Heart right ventricle (tissue), 16 donors: ENCODE data around the gene KCNT2. TPM values are rescaled to one million over a fixed set of nuclear protein-coding genes. Genes with fewer than 3 reads are reported as not detected.

Experiments used
- ATAC-seq, 8 donors: fragments of 200-7000 bp; cut with Tn5 transposase; one replicate each; pipeline ENCODE4 v1.9.1; 2020; ENCODE audit warnings: mild to moderate bottlenecking in 8 of 8, moderate library complexity in 8 of 8, moderate number of reproducible peaks in 1 of 8
- DNase-seq, 2 donors: peaks; one replicate each; pipeline ENCODE4 v3.0.0-alpha.2; 2020
- H3K27ac ChIP-seq, 10 donors: fragments of 200-600 bp; sonication (generic) in 2 of 10; one replicate each; pipeline versions ENCODE4 v1.5.0 to v1.8.0; 2020 to 2022; ENCODE audit warnings: mild to moderate bottlenecking in 3 of 10
- H3K27me3 ChIP-seq, 7 donors: fragments of 200-600 bp; one replicate each; pipeline ENCODE4 v1.8.0; 2021 to 2022; ENCODE audit warnings: mild to moderate bottlenecking in 2 of 7
- H3K36me3 ChIP-seq, 9 donors: fragments of 200-600 bp; sonication (generic) in 1 of 9; one replicate each; pipeline versions ENCODE4 v1.5.0 to v1.8.0; 2020 to 2022; ENCODE audit warnings: mild to moderate bottlenecking in 2 of 9
- H3K4me1 ChIP-seq, 9 donors: fragments of 200-600 bp; sonication (generic) in 1 of 9; one replicate each; pipeline versions ENCODE4 v1.5.0 to v1.8.0; 2020 to 2022; ENCODE audit warnings: mild to moderate bottlenecking in 4 of 9
- H3K4me3 ChIP-seq, 10 donors: fragments of 200-600 bp; sonication (generic) in 2 of 10; one replicate each; pipeline versions ENCODE4 v1.5.0 to v1.8.0; 2020 to 2022; ENCODE audit warnings: mild to moderate bottlenecking in 7 of 10, moderate library complexity in 2 of 10
- H3K9me3 ChIP-seq, 11 donors: fragments of 200-600 bp in 10 of 11; sonication (generic) in 2 of 11; one replicate each; pipeline versions ENCODE4 v1.5.0 to v1.8.0; 2013 to 2022; ENCODE audit warnings: mild to moderate bottlenecking in 2 of 11, control low read depth in 1 of 11, moderate library complexity in 1 of 11
- WGBS, 2 donors: extraction: QIAGEN DNeasy Blood & Tissue Kit; methylation state at CpG; one replicate each; pipeline ENCODE4 v1.1.7; 2013; ENCODE audit warnings: inconsistent platforms in 1 of 2; 5-methylcytosine and 5-hydroxymethylcytosine counted together
- intact Hi-C, 10 donors: fragments of 100-400 bp; cut with DNase I; formaldehyde crosslinking; loops; one replicate each; pipeline versions ENCODE4 v1.11.1 to v1.14.2; 2022
- polyA plus RNA-seq, 2 donors: library from polyadenylated mRNA; stranded (reverse); fragments of 200-250 nt; gene quantifications; one replicate each; pipeline ENCODE4 v1.2.3, GENCODE V29; 2013
- total RNA-seq, 10 donors: library from RNA; stranded (reverse); fragmentation: NEBNext Ultra II Directional in 3 of 10; extraction: Animal tissue kit (Norgen Biotek cat#: 25700) in 3 of 10; gene quantifications; one replicate each; pipeline versions ENCODE4 v1.2.1 to v1.2.4, GENCODE V29; 2021 to 2023
- TF ChIP-seq, protein P1 (sequence below), 9 donors: fragments of 200-600 bp; sonication (generic) in 2 of 9; IDR thresholded peaks; one replicate each; pipeline versions ENCODE4 v1.5.0 to v1.8.0; 2021 to 2022; ENCODE audit warnings: antibody characterized with exemption in 9 of 9, mild to moderate bottlenecking in 5 of 9, moderate library complexity in 1 of 9
- donor health status: Arrhythmogenic right ventricular cardiomyopathy.
- donor health status: ischemic (EF 13 %, LVEDD 7.1; RV severe dilation, severe dysfunction).
- donor health status: healthy with polysubstance abuse.
- donor health status: DM: no; HTN: yes; CAD: no.
- donor health status: DM: no; HTN: no; CAD: no.
- donor health status: ischemic (EF 25% LVEDD 6.9; RV normal size, moderate dysfunction).
- donor health status: ischemic (EF 25% LVEDD 5.7; RV mildly dilated, moderate dysfunction).
- donor health status: healthy.
- donor health status: DM: yes; HTN: yes; CAD: no.
- donor health status: Ischemic cardiomyopathy.
- donor health status: ischemic (EF 35%, LVEDD 5.7; RV mildly dilated, moderate dysfunction).
- donor health status: nonischemic (EF 11% LVEDD 7.7; RV severe dilation, severe dysfunction).
- donor health status: DM: yes; HTN: yes; CAD: no.
- donor health status: PGD.
- donor health status: ischemic (EF 29% LVEDD 5.4; RV normal size, mild dysfunction).
- donor health status: nonischemic (EF 23%, LVEDD 6.1; RV moderate dilation, normal function).

The KCNT2 gene
- total and polyA plus RNA-seq, 12 donors, result 0.26 to 1.1 (median 0.68) TPM

DNA sequence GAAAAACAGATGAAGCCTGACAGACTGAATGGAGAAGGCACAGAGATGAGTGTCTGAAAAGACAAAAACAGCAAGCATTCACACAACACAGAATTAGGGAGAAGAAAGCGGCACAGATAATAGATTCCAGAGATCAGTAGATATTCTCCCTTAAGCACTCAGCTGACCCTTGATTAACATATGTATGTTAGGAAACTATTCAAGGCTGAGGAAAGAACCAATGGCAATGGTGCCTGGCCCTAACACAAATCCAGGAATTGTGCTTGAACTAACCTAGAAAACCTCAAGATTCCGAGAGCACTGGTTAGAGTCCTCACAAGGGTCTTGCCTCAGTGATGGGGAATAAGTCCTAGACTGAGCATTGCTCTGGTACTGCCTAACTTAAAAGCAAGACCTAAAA lies 30.9 kb downstream of the KCNT2 start:
- ATAC-seq (no peak), DNase-seq (no peak)
- Histone ChIP-seq H3K27ac (no peak overlapping the region), H3K4me3 (no peak overlapping the region), H3K27me3 (no peaks in the 10 kb centered on the region), H3K9me3 (no peaks in the 10 kb centered on the region), H3K36me3 (no peaks in the 10 kb centered on the region), H3K4me1 (no peaks in the 10 kb centered on the region)
- 90 to 98% methylated on average over 2 of the region's 2 CpGs for whole genome bisulfite sequencing, 2 donors
- TF ChIP-seq, protein P1, sequence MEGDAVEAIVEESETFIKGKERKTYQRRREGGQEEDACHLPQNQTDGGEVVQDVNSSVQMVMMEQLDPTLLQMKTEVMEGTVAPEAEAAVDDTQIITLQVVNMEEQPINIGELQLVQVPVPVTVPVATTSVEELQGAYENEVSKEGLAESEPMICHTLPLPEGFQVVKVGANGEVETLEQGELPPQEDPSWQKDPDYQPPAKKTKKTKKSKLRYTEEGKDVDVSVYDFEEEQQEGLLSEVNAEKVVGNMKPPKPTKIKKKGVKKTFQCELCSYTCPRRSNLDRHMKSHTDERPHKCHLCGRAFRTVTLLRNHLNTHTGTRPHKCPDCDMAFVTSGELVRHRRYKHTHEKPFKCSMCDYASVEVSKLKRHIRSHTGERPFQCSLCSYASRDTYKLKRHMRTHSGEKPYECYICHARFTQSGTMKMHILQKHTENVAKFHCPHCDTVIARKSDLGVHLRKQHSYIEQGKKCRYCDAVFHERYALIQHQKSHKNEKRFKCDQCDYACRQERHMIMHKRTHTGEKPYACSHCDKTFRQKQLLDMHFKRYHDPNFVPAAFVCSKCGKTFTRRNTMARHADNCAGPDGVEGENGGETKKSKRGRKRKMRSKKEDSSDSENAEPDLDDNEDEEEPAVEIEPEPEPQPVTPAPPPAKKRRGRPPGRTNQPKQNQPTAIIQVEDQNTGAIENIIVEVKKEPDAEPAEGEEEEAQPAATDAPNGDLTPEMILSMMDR (IDR thresholded peaks at IDR 0.05), result no peak
- intact Hi-C loops, result no loop called here

DNA sequence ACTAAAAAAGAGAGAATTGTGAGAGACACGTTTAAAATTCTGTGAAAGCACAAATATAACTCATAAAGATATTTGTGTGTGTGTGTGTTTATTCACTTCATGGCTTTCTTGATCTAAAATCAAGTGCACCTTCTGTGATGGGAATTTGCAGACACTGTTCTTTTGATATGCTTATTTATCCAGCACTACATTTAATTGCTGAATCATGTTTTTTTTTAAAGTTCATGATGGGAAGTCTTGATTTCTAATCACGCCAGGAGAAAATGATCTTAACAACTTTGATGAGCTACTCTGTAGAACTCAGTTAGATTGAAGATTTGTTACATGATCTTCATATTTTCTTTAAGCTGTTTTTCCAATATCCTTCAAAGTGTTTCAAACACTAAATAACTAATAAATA lies 35.0 kb downstream of the KCNT2 start:
- H3K36me3 ChIP-seq, result no peaks in the 10 kb centered on the region
- WGBS, 2 donors, result 61 to 78% methylated on average over 2 of the region's 2 CpGs
- TF ChIP-seq, protein P1 (IDR thresholded peaks at IDR 0.05), result no peak
- H3K4me1 ChIP-seq, result no peaks in the 10 kb centered on the region
- H3K9me3 ChIP-seq, result no peaks in the 10 kb centered on the region
- H3K4me3 ChIP-seq, result no peak overlapping the region
- DNase-seq (no peak), ATAC-seq (no peak)
- no peak overlapping the region for H3K27ac ChIP-seq
- intact Hi-C loops, result no loop called here
- no peaks in the 10 kb centered on the region for H3K27me3 ChIP-seq

DNA sequence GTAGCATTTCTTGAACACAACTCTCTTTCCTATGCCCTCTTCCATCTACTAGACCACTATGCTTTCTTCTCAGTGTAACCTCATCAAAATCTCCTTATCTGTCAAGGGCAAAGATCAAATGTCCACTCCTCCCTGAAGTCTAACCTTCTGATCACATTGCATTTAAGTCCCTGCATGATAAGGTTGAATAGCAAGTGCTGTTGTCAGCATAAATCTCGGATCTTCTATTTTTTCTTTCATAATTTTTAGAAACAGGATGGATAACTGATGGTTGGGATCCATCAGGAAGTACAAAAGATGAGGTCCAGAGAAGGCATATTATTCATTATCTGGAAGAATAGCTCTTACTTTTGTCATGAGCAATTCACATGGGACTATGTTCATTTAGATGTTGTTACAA lies 41.0 kb downstream of the KCNT2 start:
- no peak for ATAC-seq
- intact Hi-C loops, result no loop called here
- no peaks in the 10 kb centered on the region for H3K4me1 ChIP-seq
- TF ChIP-seq, protein P1 (IDR thresholded peaks at IDR 0.05), result no peak
- peaks cover 0 to 28% (median 11%) of the 10 kb centered on the region in 11 donors for H3K9me3 ChIP-seq
- no peaks in the 10 kb centered on the region for H3K36me3 ChIP-seq
- no peaks in the 10 kb centered on the region for H3K27me3 ChIP-seq
- H3K4me3 ChIP-seq, result no peak overlapping the region
- 70 to 71% methylated on average over 1 of the region's 1 CpG for WGBS, 2 donors
- H3K27ac ChIP-seq, result no peak overlapping the region
- DNase-seq, result no peak

DNA sequence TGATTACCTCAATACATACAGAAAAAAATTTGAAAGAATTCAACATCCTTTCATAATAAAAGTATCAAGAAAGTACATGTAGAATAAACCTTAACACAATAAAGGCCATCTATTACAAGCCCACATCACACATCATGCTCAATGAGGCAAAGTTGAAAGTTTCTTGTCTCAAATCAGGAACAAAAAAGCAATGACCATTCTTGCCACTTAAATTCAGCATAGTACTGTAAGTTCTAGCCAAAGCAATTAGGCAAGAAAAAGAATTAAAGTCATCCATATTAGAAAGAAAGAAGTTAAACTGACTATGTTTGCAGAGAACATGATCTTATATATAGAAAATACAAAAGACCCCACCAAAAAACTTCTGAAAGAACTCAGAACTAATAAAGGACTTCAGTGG lies 44.5 kb downstream of the KCNT2 start:
- Histone ChIP-seq H3K4me3 (no peak overlapping the region), H3K9me3 (peaks cover 0 to 33% (median 11%) of the 10 kb centered on the region in 11 donors), H3K36me3 (no peaks in the 10 kb centered on the region), H3K27ac (no peak overlapping the region), H3K4me1 (peaks cover 0 to 5% (median 0%) of the 10 kb centered on the region in 9 donors), H3K27me3 (no peaks in the 10 kb centered on the region)
- TF ChIP-seq, protein P1 (IDR thresholded peaks at IDR 0.05), result no peak
- intact Hi-C loops, result no loop called here
- ATAC-seq (no peak), DNase-seq (no peak)
